ENCODE results near the gene FGF21.

GRCh38 chr19:48784527-48784926 lies 29.2 kb downstream of the FGF21 start:
- TF ChIP-seq TAF1 (IDR thresholded peaks at IDR 0.05; ENCODE audit: borderline replicate concordance, insufficient read depth, low read length) (no peak), POLR2AphosphoS5 (IDR thresholded peaks at IDR 0.05; ENCODE audit: low read depth, low read length) (no peak), SIN3A (IDR thresholded peaks at IDR 0.05; ENCODE audit: borderline replicate concordance, insufficient read depth, low read length) (no peak), REST (IDR thresholded peaks at IDR 0.05; ENCODE audit: insufficient read depth in 1 of 2, low read depth in 2 of 2, low read length in 2 of 2) (no peak)
